Measurements from ENCODE around the gene SPSB1. TPM values are rescaled to one million over a fixed set of nuclear protein-coding genes. Genes with fewer than 3 reads are reported as not detected.

The SPSB1 gene
- total and polyA plus RNA-seq, 2 of the 4 experiments (the other 2 are of a cell fraction), result 16.7 to 19.8 TPM

DNA sequence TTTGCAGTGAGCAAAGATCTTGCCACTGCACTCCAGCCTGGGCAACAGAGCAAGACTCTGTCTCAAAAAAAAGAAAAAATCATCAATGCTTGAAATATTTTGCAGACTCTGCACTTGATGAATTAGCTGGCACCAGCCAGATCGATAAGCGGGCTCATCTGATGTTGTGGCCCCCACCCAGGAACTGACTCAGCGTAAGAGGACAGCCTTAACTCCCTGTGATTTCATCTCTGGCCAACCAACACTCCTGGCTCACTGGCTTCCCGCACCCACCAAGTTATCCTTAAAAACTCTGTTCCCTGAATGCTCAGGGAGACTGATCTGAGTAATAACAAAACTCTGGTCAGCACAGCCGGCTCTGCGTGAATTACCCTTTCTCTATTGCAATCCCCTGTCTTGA lies 98.9 kb downstream of the SPSB1 start:
- ATAC-seq (ENCODE audit: low read depth) (no peak), DNase-seq (no peak)
- H3K9me1 ChIP-seq (ENCODE audit: insufficient read depth, low read length), result no peaks in the 10 kb centered on the region
- H2BK5ac ChIP-seq (ENCODE audit: low read depth, low read length, poor library complexity, severe bottlenecking), result no peak overlapping the region
- H3K9ac ChIP-seq (ENCODE audit: low read depth, low read length), result no peak overlapping the region
- POLR2A ChIA-PET (ENCODE audit: unreplicated experiment), result no interaction called here
- no peak overlapping the region for H2BK15ac ChIP-seq (ENCODE audit: low read depth, low read length)
- H3K4ac ChIP-seq (ENCODE audit: low read depth, low read length), result no peak overlapping the region
- no TSS peak for BruUV-seq (replicated peaks)
- CTCF ChIA-PET, result no interaction called here
- in situ Hi-C loops (cut with MboI; ENCODE audit: low sequenced_read_pairs), result no loop called here
- no peak overlapping the region for H2BK20ac ChIP-seq (ENCODE audit: low read depth, low read length)
- no peak overlapping the region for H4K91ac ChIP-seq (ENCODE audit: insufficient read depth, low read depth, low read length)
- no peak overlapping the region for H3K4me3 ChIP-seq (ENCODE audit: insufficient read depth, low read depth, low read length)
- dilution Hi-C loops (cut with HindIII; ENCODE audit: low sequenced_read_pairs, unreplicated experiment), result no loop called here
- no peak overlapping the region for H3K56ac ChIP-seq (ENCODE audit: extremely low read depth, insufficient read depth, low read length)
- WGBS, 2 experiments (ENCODE audit: extremely low coverage in 2 of 2, insufficient read length in 1 of 2), result 82% methylated on average over 3 of the region's 6 CpGs; no CpG with 5 or more reads in 1 of the 2 experiments
- H2BK120ac ChIP-seq (ENCODE audit: low read depth, low read length), result no peak overlapping the region
- H3K23ac ChIP-seq (ENCODE audit: low read depth, low read length), result no peak overlapping the region
- no peaks in the 10 kb centered on the region for H3K36me3 ChIP-seq (ENCODE audit: control insufficient read depth, insufficient read depth, low read length)
- H3K14ac ChIP-seq (replicated peaks; ENCODE audit: low read depth, low read length), result no peak overlapping the region
- no peaks in the 10 kb centered on the region for H4K20me1 ChIP-seq (ENCODE audit: insufficient read depth, low read length)
- H3K79me1 ChIP-seq (ENCODE audit: low read depth in 1 of 2, low read length in 2 of 2), result no peaks in the 10 kb centered on the region
- H3K4me2 ChIP-seq (ENCODE audit: low read depth, low read length), result no peak overlapping the region
- peaks cover 15% of the 10 kb centered on the region for H3K27me3 ChIP-seq (ENCODE audit: control insufficient read depth, insufficient read depth, low read length)
- peaks cover 10% of the 10 kb centered on the region for H3K9me3 ChIP-seq (ENCODE audit: control insufficient read depth, insufficient read depth, low read length)
- no peak overlapping the region for H4K8ac ChIP-seq (ENCODE audit: low read depth in 2 of 2, low read length in 2 of 2)
- no peak for TF ChIP-seq RCOR1 (IDR thresholded peaks at IDR 0.05; ENCODE audit: insufficient replicate concordance, low read length)
- no peak for TF ChIP-seq MAFK (IDR thresholded peaks at IDR 0.05; ENCODE audit: low read depth, low read length)
- TF ChIP-seq, protein P1, sequence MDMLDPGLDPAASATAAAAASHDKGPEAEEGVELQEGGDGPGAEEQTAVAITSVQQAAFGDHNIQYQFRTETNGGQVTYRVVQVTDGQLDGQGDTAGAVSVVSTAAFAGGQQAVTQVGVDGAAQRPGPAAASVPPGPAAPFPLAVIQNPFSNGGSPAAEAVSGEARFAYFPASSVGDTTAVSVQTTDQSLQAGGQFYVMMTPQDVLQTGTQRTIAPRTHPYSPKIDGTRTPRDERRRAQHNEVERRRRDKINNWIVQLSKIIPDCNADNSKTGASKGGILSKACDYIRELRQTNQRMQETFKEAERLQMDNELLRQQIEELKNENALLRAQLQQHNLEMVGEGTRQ (IDR thresholded peaks at IDR 0.05; ENCODE audit: low read depth, low read length), result no peak
- TF ChIP-seq, protein P2, sequence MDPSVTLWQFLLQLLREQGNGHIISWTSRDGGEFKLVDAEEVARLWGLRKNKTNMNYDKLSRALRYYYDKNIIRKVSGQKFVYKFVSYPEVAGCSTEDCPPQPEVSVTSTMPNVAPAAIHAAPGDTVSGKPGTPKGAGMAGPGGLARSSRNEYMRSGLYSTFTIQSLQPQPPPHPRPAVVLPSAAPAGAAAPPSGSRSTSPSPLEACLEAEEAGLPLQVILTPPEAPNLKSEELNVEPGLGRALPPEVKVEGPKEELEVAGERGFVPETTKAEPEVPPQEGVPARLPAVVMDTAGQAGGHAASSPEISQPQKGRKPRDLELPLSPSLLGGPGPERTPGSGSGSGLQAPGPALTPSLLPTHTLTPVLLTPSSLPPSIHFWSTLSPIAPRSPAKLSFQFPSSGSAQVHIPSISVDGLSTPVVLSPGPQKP (IDR thresholded peaks at IDR 0.05; ENCODE audit: borderline replicate concordance, low read depth, low read length), result no peak
- no peak for TF ChIP-seq FOS (IDR thresholded peaks at IDR 0.05; ENCODE audit: low read depth, low read length)
- no peak for TF ChIP-seq RFX5 (IDR thresholded peaks at IDR 0.05; ENCODE audit: low read depth, low read length)
- no peak for TF ChIP-seq CEBPB (IDR thresholded peaks at IDR 0.05; ENCODE audit: low read depth, low read length)
- no peak for TF ChIP-seq CHD1 (IDR thresholded peaks at IDR 0.05; ENCODE audit: low read depth, low read length)
- TF ChIP-seq SMC3 (IDR thresholded peaks at IDR 0.05; ENCODE audit: low read depth, low read length), result no peak
- TF ChIP-seq MXI1 (IDR thresholded peaks at IDR 0.05; ENCODE audit: borderline replicate concordance, low read depth, low read length), result no peak
- TF ChIP-seq POLR2A (IDR thresholded peaks at IDR 0.05; ENCODE audit: low read depth, low read length), result no peak
- no peak for TF ChIP-seq RAD21 (IDR thresholded peaks at IDR 0.05; ENCODE audit: low read length)
- no peak for TF ChIP-seq NFE2L2 (IDR thresholded peaks at IDR 0.05; ENCODE audit: low read depth, low read length)
- no peak for TF ChIP-seq MAZ (IDR thresholded peaks at IDR 0.05; ENCODE audit: borderline replicate concordance, low read depth, low read length)
- TF ChIP-seq, protein P3, sequence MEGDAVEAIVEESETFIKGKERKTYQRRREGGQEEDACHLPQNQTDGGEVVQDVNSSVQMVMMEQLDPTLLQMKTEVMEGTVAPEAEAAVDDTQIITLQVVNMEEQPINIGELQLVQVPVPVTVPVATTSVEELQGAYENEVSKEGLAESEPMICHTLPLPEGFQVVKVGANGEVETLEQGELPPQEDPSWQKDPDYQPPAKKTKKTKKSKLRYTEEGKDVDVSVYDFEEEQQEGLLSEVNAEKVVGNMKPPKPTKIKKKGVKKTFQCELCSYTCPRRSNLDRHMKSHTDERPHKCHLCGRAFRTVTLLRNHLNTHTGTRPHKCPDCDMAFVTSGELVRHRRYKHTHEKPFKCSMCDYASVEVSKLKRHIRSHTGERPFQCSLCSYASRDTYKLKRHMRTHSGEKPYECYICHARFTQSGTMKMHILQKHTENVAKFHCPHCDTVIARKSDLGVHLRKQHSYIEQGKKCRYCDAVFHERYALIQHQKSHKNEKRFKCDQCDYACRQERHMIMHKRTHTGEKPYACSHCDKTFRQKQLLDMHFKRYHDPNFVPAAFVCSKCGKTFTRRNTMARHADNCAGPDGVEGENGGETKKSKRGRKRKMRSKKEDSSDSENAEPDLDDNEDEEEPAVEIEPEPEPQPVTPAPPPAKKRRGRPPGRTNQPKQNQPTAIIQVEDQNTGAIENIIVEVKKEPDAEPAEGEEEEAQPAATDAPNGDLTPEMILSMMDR (conservative IDR thresholded peaks at IDR 0.05; ENCODE audit: low read depth, low read length), result no peak
- no peak for TF ChIP-seq BHLHE40 (IDR thresholded peaks at IDR 0.05; ENCODE audit: low read depth, low read length)
- H2AFZ ChIP-seq (replicated peaks; ENCODE audit: low read length, poor library complexity), result no peak overlapping the region
- H3K18ac ChIP-seq (ENCODE audit: low read depth, low read length), result no peak overlapping the region
- H2AK5ac ChIP-seq (ENCODE audit: low read depth, low read length), result no peak overlapping the region; the same call in 1 of the 2 replicates
- peaks cover 2% of the 10 kb centered on the region; the same call in 1 of the 2 replicates for H3K4me1 ChIP-seq (ENCODE audit: control insufficient read depth, insufficient read depth, low read length)
- H3K27ac ChIP-seq (ENCODE audit: insufficient read depth, low read length), result no peak overlapping the region
- H2AK9ac ChIP-seq (replicated peaks; ENCODE audit: low read depth, low read length, poor library complexity), result no peak overlapping the region
- no peak overlapping the region for H4K5ac ChIP-seq (ENCODE audit: low read depth, low read length)
- intact Hi-C loops (cut with micrococcal nuclease), result no loop called here

All from IMR-90 (cell line).